ENCODE results near the gene RAB17.
A peak's percentile ranks its signal among the peaks of the same experiment; 100 is the strongest.

RAB17 gene

DNA sequence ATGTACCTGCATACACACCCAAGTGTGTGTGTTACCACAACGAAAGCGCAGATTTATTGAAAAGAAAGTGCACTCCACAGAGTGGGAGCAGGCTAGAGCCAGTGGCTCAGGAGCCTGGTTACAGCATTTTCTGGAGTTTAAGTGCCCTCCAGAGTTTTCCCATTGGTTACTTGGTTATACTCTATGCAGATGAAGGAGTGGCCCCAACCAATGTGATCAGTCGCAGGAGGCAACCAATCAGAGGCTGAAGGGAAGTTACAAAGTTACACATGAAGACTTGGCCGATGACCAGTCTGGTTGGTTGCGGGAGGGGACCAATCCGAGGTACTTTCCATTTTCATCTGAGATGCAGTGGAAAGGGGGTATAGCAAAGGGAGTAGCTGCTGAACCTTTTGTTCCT is 37.6 kb downstream of the RAB17 start:
- TF ChIP-seq, protein P1, sequence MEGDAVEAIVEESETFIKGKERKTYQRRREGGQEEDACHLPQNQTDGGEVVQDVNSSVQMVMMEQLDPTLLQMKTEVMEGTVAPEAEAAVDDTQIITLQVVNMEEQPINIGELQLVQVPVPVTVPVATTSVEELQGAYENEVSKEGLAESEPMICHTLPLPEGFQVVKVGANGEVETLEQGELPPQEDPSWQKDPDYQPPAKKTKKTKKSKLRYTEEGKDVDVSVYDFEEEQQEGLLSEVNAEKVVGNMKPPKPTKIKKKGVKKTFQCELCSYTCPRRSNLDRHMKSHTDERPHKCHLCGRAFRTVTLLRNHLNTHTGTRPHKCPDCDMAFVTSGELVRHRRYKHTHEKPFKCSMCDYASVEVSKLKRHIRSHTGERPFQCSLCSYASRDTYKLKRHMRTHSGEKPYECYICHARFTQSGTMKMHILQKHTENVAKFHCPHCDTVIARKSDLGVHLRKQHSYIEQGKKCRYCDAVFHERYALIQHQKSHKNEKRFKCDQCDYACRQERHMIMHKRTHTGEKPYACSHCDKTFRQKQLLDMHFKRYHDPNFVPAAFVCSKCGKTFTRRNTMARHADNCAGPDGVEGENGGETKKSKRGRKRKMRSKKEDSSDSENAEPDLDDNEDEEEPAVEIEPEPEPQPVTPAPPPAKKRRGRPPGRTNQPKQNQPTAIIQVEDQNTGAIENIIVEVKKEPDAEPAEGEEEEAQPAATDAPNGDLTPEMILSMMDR (IDR thresholded peaks at IDR 0.05; ENCODE audit: low read depth, low read length) = no peak

DNA sequence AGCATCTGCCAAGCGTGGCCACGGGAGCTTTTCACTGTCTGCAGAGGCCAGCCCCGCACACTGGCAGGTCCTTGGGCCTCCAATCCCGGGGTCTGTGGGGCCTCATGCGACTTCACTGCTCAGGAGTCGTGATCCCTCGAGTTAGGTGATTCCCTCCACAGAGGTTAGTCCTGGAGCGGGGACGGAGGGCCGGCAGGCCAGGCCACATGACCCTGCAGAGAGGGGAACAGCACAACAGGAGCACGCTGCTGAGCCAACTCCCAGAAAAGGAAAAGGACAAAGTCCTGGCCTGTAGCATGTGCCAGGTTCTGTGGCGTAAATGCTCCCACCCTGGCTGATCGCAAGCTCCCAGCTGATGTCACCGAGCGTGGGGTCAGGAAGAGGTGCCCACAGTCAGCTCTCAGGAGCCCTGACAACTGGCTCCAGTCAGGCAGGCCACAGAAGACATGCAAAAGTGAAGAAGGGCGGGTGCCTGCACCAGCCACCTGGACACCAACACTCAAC is 39.4 kb downstream of the RAB17 start:
- DNase-seq = no peak
- no peaks in the 10 kb centered on the region for H3K36me3 ChIP-seq
- H3K4me3 ChIP-seq (ENCODE audit: low read depth, low read length) = no peak overlapping the region
- TF ChIP-seq, protein P1 (IDR thresholded peaks at IDR 0.05; ENCODE audit: low read depth, low read length) = no peak
- no peaks in the 10 kb centered on the region for H3K9me3 ChIP-seq
- no peaks in the 10 kb centered on the region for H3K27me3 ChIP-seq
- no peaks in the 10 kb centered on the region for H3K4me1 ChIP-seq

More for the DNA sequence above, 37.6 kb downstream of the RAB17 start:
- DNase-seq = peak; percentile 41
- H3K9me3 ChIP-seq = no peaks in the 10 kb centered on the region
- no peak overlapping the region for H3K4me3 ChIP-seq (ENCODE audit: low read depth, low read length)
- no peaks in the 10 kb centered on the region for H3K4me1 ChIP-seq
- H3K36me3 ChIP-seq = no peaks in the 10 kb centered on the region
- H3K27me3 ChIP-seq = no peaks in the 10 kb centered on the region

DNA sequence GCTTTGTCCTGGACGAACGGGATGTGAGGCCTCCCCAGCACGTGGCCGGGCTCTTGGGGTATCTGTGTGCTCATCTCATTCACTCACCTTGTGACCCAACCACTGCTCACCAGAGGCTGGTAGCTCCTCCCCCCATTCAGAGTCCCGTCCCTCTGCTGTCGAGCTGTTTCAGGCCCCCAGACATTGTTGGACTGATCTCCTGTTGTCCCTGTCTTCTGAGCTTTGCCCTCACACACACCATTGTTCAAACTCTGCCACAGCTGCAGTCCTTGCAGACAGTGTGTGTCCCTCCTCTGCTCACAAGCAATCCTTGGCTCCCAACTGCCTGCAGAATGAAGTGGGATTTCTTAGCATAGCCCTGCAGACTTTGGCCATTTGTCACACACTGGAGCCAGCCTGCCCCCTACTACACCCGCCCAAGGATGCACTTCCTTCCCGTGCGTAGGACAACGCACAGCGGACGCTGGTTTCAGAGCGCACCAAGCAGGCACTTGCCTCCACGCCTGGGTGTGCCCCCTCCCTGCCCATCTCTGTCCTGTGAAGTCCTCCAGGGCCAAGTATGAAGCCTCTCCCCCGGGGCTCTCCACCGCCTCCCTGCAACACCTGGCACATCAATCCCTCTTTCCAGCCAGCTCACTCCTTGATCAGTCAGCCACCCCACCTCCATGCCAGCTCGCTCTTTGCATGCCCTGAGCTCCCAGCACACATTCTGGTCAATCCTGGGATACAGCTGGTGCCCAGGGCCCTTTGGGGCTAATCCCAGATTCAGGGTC is 40.7 kb downstream of the RAB17 start:
- Histone ChIP-seq H3K4me1 (no peaks in the 10 kb centered on the region), H3K27me3 (no peaks in the 10 kb centered on the region), H3K4me3 (ENCODE audit: low read depth, low read length) (no peak overlapping the region), H3K36me3 (no peaks in the 10 kb centered on the region), H3K9me3 (no peaks in the 10 kb centered on the region)
- no peak for DNase-seq
- TF ChIP-seq, protein P1 (IDR thresholded peaks at IDR 0.05; ENCODE audit: low read depth, low read length) = no peak

DNA sequence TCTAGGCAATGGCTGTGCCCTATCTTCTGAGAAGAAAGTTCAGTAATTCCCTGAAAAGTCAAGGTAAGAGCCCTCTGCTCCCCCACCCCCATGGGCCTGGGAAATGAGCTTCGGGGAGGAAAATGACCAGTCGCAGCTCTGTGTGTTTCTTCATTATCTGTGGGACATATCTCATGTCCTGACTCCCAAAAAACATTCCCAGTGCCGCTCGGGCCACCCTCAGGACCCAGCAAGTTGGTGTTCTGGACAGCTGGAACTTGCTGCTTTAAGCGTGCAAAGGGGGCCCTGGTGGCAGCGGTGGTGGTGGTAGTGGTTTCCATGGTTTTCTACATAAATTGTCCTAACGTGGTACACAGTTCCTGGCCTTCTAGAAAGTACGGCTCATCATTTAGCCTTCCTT is 41.3 kb downstream of the RAB17 start:
- H3K4me3 ChIP-seq (ENCODE audit: low read depth, low read length) = no peak overlapping the region
- TF ChIP-seq, protein P1 (IDR thresholded peaks at IDR 0.05; ENCODE audit: low read depth, low read length) = no peak

DNA sequence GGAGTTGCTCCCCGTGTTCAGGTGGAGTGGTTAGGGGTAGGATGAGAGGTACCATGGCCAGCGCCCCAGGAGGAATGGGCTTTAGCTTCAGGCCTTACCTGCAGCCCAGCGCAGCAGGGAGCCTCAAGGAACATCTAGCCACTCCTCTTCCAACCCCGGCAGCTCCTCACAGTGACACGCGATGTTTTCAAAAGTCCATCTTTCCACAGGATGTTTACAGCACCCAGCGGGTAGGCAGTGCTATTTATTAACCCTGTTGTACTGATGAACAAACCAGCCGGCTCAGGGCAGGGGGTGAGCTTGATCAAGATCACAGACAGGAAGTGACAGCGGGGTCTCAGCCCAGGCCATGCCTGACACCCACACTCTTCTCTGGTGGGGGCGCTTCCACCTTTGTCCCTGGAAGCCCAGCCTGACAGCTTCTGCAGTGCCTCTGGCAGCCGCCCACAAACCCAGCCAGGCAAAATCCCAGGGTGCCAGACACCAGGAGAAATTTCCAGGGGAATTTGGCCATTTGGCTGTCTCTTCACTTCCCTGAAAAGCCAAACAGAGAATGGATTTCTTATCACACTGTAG is 42.6 kb downstream of the RAB17 start:
- Histone ChIP-seq H3K4me1 (no peaks in the 10 kb centered on the region), H3K9me3 (no peaks in the 10 kb centered on the region), H3K27me3 (no peaks in the 10 kb centered on the region), H3K36me3 (no peaks in the 10 kb centered on the region), H3K4me3 (ENCODE audit: low read depth, low read length) (no peak overlapping the region)
- TF ChIP-seq, protein P1 (IDR thresholded peaks at IDR 0.05; ENCODE audit: low read depth, low read length) = no peak
- no peak for DNase-seq

More for the DNA sequence above, 41.3 kb downstream of the RAB17 start:
- Histone ChIP-seq H3K27me3 (no peaks in the 10 kb centered on the region), H3K36me3 (no peaks in the 10 kb centered on the region), H3K9me3 (no peaks in the 10 kb centered on the region), H3K4me1 (no peaks in the 10 kb centered on the region)
- DNase-seq = no peak

DNA sequence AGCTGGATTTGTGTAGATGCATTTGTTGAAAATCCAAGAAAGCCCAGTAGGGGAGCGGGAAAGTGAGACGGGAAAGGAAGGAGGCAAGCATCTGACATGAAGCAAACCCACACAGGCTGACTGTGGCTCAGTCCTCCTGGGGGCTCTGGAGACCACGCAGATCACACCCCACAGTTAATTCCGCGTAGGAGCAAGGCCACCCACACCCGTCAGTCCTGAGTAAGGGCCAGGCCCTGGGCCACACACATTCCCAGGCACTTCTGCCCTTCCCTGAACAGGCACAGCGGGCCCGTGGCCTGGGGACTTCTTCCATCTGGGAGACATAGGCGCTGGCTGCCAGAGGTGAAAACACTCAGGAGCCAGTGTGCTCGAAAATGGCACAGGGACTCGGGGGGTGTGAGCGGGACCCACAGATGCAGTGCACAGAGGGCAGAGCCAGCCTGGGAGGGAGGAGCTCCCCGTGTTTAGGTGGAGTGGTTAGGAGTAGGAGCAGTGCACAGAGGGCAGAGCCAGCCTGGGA is 43.6 kb downstream of the RAB17 start:
- H3K27me3 ChIP-seq = no peaks in the 10 kb centered on the region
- H3K4me3 ChIP-seq (ENCODE audit: low read depth, low read length) = no peak overlapping the region
- no peak for DNase-seq
- TF ChIP-seq, protein P1 (IDR thresholded peaks at IDR 0.05; ENCODE audit: low read depth, low read length) = no peak
- no peaks in the 10 kb centered on the region for H3K4me1 ChIP-seq
- H3K36me3 ChIP-seq = no peaks in the 10 kb centered on the region
- H3K9me3 ChIP-seq = no peaks in the 10 kb centered on the region

Data from BE2C (cell line).